ENCODE measurements around the gene CDH10.

DNA sequence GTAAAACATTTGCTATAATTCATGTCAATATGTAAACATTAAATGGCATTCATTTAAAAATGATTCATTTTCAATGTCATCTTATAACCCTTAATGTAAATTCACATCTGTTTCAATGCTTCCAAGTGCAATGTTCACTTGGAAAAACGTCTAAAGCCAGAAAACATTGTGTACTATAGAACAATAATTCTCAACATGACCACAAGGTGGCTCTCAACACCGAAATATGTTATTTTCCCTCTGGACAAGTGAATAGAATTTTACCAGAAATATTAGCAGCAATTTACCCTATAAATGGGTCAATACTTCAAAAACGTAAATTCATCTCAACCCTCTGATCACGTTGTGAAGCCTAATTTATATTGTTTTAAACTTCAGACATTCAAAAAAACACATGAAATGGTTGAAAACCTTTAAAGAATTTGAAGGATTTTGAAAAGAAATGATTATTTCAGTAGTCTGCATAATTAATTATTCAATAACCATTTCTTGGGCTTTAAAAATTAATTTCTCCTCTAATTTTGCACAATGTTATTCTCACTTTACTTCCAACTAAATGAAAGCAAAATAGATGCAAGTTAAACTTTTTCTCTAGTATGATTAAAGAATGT is 11.0 kb downstream of the CDH10 start:
- TF ChIP-seq, protein P1, sequence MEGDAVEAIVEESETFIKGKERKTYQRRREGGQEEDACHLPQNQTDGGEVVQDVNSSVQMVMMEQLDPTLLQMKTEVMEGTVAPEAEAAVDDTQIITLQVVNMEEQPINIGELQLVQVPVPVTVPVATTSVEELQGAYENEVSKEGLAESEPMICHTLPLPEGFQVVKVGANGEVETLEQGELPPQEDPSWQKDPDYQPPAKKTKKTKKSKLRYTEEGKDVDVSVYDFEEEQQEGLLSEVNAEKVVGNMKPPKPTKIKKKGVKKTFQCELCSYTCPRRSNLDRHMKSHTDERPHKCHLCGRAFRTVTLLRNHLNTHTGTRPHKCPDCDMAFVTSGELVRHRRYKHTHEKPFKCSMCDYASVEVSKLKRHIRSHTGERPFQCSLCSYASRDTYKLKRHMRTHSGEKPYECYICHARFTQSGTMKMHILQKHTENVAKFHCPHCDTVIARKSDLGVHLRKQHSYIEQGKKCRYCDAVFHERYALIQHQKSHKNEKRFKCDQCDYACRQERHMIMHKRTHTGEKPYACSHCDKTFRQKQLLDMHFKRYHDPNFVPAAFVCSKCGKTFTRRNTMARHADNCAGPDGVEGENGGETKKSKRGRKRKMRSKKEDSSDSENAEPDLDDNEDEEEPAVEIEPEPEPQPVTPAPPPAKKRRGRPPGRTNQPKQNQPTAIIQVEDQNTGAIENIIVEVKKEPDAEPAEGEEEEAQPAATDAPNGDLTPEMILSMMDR (conservative IDR thresholded peaks at IDR 0.05): peak; percentile 78
- TF ChIP-seq ZFX (IDR thresholded peaks at IDR 0.05): no peak

All from C4-2B (cell line).